Neural progenitor cell (in vitro differentiated cells): ENCODE results near the gene ARHGAP22. TPM values are rescaled to one million over a fixed set of nuclear protein-coding genes. Genes with fewer than 3 reads are reported as not detected.

Source experiments
- DNase-seq: peaks from one replicate; pipeline ENCODE4 v3.0.0-alpha.2; 2016; ENCODE audit warnings: low spot score
- H2AFZ ChIP-seq: fragments of 200-600 bp; sonication (generic); replicated peaks from 2 replicates; pipeline ENCODE4 v1.6.1; 2016; ENCODE audit warnings: antibody characterized with exemption
- H3F3A ChIP-seq: fragments of 200-600 bp; sonication (generic); 2 replicates; pipeline ENCODE4 v1.6.1; 2016; ENCODE audit warnings: antibody characterized with exemption, low read depth
- H3K27ac ChIP-seq: fragments of 200-600 bp; sonication (generic); 2 replicates; pipeline ENCODE4 v1.5.1; 2016; ENCODE audit warnings: mild to moderate bottlenecking
- H3K27me3 ChIP-seq: fragments of 200-600 bp; sonication (generic); 2 replicates; pipeline ENCODE4 v1.6.1; 2016; ENCODE audit warnings: mild to moderate bottlenecking, moderate library complexity
- H3K36me3 ChIP-seq: fragments of 200-600 bp; sonication (generic); 2 replicates; pipeline ENCODE4 v1.5.1; 2016
- H3K4me1 ChIP-seq: fragments of 200-600 bp; sonication (generic); 2 replicates; pipeline ENCODE4 v1.6.1; 2016; ENCODE audit warnings: mixed run types
- H3K4me2 ChIP-seq: fragments of 200-600 bp; sonication (generic); 2 replicates; pipeline ENCODE4 v1.6.1; 2016
- H3K4me3 ChIP-seq: fragments of 200-600 bp; sonication (generic); 2 replicates; pipeline ENCODE4 v1.5.1; 2016
- H3K79me2 ChIP-seq: fragments of 200-600 bp; sonication (generic); 2 replicates; pipeline ENCODE4 v1.6.1; 2016; ENCODE audit warnings: low read depth
- H3K9ac ChIP-seq: fragments of 200-600 bp; sonication (generic); 2 replicates; pipeline ENCODE4 v1.6.1; 2016
- H3K9me3 ChIP-seq: fragments of 200-600 bp; sonication (generic); 2 replicates; pipeline ENCODE4 v1.5.1; 2016; ENCODE audit warnings: low read depth
- H4K20me1 ChIP-seq: fragments of 200-600 bp; sonication (generic); 2 replicates; pipeline ENCODE4 v1.6.1; 2016; ENCODE audit warnings: low read depth
- H3K27ac Mint-ChIP-seq: 3 replicates; pipeline ENCODE4 v1.8.0; 2021; ENCODE audit warnings: mixed read lengths
- H3K27me3 Mint-ChIP-seq: 2 replicates; pipeline ENCODE4 v1.8.0; 2022; ENCODE audit warnings: low read depth, mild to moderate bottlenecking, inconsistent platforms, moderate library complexity, mixed read lengths; ENCODE audit not compliant: insufficient read depth
- H3K36me3 Mint-ChIP-seq: 3 replicates; pipeline ENCODE4 v1.8.0; 2021; ENCODE audit warnings: mixed read lengths
- H3K4me1 Mint-ChIP-seq: 3 replicates; pipeline ENCODE4 v1.8.0; 2021; ENCODE audit warnings: mixed read lengths
- H3K4me3 Mint-ChIP-seq: 3 replicates; pipeline ENCODE4 v1.8.0; 2021; ENCODE audit warnings: mild to moderate bottlenecking, moderate library complexity, mixed read lengths
- H3K9me3 Mint-ChIP-seq: 3 replicates; pipeline ENCODE4 v1.8.0; 2020; ENCODE audit warnings: mixed read lengths
- EZH2 ChIP-seq: fragments of 200-600 bp; sonication (generic); IDR thresholded peaks from 2 replicates; pipeline ENCODE4 v1.6.1; 2017; ENCODE audit warnings: antibody characterized with exemption, mild to moderate bottlenecking, moderate library complexity
- EZH2phosphoT487 ChIP-seq: fragments of 200-600 bp; sonication (generic); IDR thresholded peaks from 2 replicates; pipeline ENCODE4 v1.6.1; 2017; ENCODE audit warnings: antibody characterized with exemption
- total RNA-seq: library from RNA; depleted of rRNA; stranded (reverse); fragments of >200 nt; gene quantifications from 2 replicates; pipeline ENCODE4 v1.2.3, GENCODE V29; 2015; ENCODE audit warnings: low replicate concordance
- TF ChIP-seq, protein P1 (sequence below): fragments of 200-600 bp; sonication (generic); IDR thresholded peaks from 2 replicates; pipeline ENCODE4 v1.5.1; 2017; ENCODE audit warnings: antibody characterized with exemption, mild to moderate bottlenecking

ARHGAP22 gene
- total RNA-seq, 1 donor from 2014 or later: 1.7 TPM

DNA sequence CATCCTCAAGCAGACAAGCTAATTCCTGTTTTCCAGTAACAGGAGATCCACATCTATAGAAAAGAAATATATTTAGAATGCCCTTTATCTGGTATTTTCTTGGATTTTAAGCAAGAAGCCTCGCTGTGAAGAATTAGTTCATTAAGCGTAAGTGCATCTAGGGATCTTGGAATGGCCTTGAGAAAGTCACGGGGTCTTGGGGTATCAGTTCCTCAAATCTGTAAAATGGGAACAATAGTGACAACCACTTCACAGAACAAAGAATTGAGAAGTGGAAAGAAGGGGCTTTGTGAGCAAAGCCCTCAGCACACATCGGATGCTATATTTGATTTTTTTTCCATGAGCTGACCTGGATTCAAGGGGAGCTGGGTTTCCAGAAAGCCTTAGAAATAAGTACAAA, 47.5 kb upstream of the ARHGAP22 start:
- Mint-ChIP-seq H3K36me3 (no peaks in the 10 kb centered on the region), H3K27me3 (peaks cover 13% of the 10 kb centered on the region), H3K27ac (no peak overlapping the region), H3K9me3 (no peaks in the 10 kb centered on the region), H3K4me3 (no peak overlapping the region), H3K4me1 (peaks cover 3% of the 10 kb centered on the region)
- Histone ChIP-seq H2AFZ (no peak overlapping the region), H3K79me2 (no peaks in the 10 kb centered on the region), H3F3A (no peaks in the 10 kb centered on the region), H3K4me1 (no peaks in the 10 kb centered on the region), H3K36me3 (no peaks in the 10 kb centered on the region), H3K27ac (no peak overlapping the region), H3K9ac (no peak overlapping the region), H3K9me3 (no peaks in the 10 kb centered on the region), H3K4me2 (no peak overlapping the region), H3K4me3 (no peak overlapping the region), H4K20me1 (no peaks in the 10 kb centered on the region), H3K27me3 (peaks cover 26% of the 10 kb centered on the region)
- TF ChIP-seq EZH2phosphoT487: no peak
- TF ChIP-seq, protein P1, sequence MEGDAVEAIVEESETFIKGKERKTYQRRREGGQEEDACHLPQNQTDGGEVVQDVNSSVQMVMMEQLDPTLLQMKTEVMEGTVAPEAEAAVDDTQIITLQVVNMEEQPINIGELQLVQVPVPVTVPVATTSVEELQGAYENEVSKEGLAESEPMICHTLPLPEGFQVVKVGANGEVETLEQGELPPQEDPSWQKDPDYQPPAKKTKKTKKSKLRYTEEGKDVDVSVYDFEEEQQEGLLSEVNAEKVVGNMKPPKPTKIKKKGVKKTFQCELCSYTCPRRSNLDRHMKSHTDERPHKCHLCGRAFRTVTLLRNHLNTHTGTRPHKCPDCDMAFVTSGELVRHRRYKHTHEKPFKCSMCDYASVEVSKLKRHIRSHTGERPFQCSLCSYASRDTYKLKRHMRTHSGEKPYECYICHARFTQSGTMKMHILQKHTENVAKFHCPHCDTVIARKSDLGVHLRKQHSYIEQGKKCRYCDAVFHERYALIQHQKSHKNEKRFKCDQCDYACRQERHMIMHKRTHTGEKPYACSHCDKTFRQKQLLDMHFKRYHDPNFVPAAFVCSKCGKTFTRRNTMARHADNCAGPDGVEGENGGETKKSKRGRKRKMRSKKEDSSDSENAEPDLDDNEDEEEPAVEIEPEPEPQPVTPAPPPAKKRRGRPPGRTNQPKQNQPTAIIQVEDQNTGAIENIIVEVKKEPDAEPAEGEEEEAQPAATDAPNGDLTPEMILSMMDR: no peak
- TF ChIP-seq EZH2: no peak
- no peak for DNase-seq

DNA sequence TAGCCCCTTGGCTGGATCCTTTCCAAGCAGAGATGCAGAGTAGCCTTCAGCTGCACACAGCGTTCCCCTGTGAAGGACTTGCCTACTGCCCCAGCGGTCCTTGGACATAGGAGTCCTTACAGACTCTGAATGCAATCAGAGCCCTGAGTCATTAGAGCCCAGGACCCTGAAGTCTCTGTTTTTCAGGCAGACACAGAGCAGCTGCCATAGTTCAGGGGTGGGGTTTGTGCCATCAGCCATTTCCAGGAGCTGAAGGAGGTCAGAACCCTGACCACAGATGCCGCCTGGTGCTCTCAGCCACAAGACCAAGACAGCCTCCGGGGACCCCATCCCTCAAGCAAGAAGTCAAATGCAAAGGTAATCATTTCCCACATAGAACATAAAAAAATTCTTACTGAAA, 47.0 kb upstream of the ARHGAP22 start:
- no peak overlapping the region for H3K27ac Mint-ChIP-seq
- H3K36me3 Mint-ChIP-seq: no peaks in the 10 kb centered on the region
- Histone ChIP-seq H3K9me3 (no peaks in the 10 kb centered on the region), H4K20me1 (no peaks in the 10 kb centered on the region), H3K27me3 (peaks cover 21% of the 10 kb centered on the region), H3K9ac (no peak overlapping the region), H3K36me3 (no peaks in the 10 kb centered on the region), H2AFZ (no peak overlapping the region), H3K4me3 (no peak overlapping the region), H3K4me1 (no peaks in the 10 kb centered on the region), H3F3A (no peaks in the 10 kb centered on the region), H3K4me2 (no peak overlapping the region), H3K27ac (no peak overlapping the region), H3K79me2 (no peaks in the 10 kb centered on the region)
- DNase-seq: no peak
- no peak overlapping the region for H3K4me3 Mint-ChIP-seq
- peaks cover 3% of the 10 kb centered on the region for H3K4me1 Mint-ChIP-seq
- no peaks in the 10 kb centered on the region for H3K9me3 Mint-ChIP-seq
- H3K27me3 Mint-ChIP-seq: peaks cover 13% of the 10 kb centered on the region
- TF ChIP-seq EZH2phosphoT487 (no peak), EZH2 (no peak)
- TF ChIP-seq, protein P1: no peak

- TF ChIP-seq, protein P1: no peak
- no peak for TF ChIP-seq EZH2
- no peak for TF ChIP-seq EZH2phosphoT487
- Histone ChIP-seq H3K9ac (no peak overlapping the region), H4K20me1 (no peaks in the 10 kb centered on the region), H2AFZ (no peak overlapping the region), H3K79me2 (no peaks in the 10 kb centered on the region), H3K4me3 (no peak overlapping the region), H3K27me3 (peaks cover 16% of the 10 kb centered on the region), H3K27ac (no peak overlapping the region), H3F3A (no peaks in the 10 kb centered on the region), H3K9me3 (no peaks in the 10 kb centered on the region), H3K4me2 (no peak overlapping the region), H3K36me3 (no peaks in the 10 kb centered on the region), H3K4me1 (no peaks in the 10 kb centered on the region)
- DNase-seq: no peak
- Mint-ChIP-seq H3K4me1 (no peaks in the 10 kb centered on the region), H3K36me3 (no peaks in the 10 kb centered on the region), H3K27me3 (peaks cover 13% of the 10 kb centered on the region), H3K27ac (no peak overlapping the region), H3K9me3 (no peaks in the 10 kb centered on the region), H3K4me3 (no peak overlapping the region)
Measured at GRCh38 chr10:48651293-48651692, 46.4 kb upstream of the ARHGAP22 start.
